GM12878 (cell line): ENCODE results near the gene ABCA2. TPM values are rescaled to one million over a fixed set of nuclear protein-coding genes. Genes with fewer than 3 reads are reported as not detected.

Experiments used
- ATAC-seq: fragments of 200-7000 bp; cut with Tn5 transposase; 3 replicates; pipeline ENCODE4 v1.9.1; 2020; ENCODE audit warnings: mild to moderate bottlenecking, moderate library complexity
- BruUV-seq: library from RNA; stranded (reverse); fragments of 400-500 nt; replicated peaks from 2 replicates; lab custom pipeline; 2021; lab: Mats Ljungman, UMichigan
- CTCF ChIA-PET: fragments of 300-600 bp; sonication (Branson Sonifier 250); formaldehyde crosslinking; extraction: SDS; loops from one replicate; lab custom pipeline; 2021; ENCODE audit warnings: inconsistent platforms; lab: Yijun Ruan, JAX
- POLR2A ChIA-PET: fragments of 350-600 bp; formaldehyde crosslinking; extraction: SDS; loops from one replicate; lab custom pipeline; 2021; ENCODE audit warnings: inconsistent platforms; lab: Charles Lee
- RAD21 ChIA-PET: fragments of 300-600 bp; sonication (Branson Sonifier 250); formaldehyde crosslinking; loops from one replicate; lab custom pipeline; 2023; ENCODE audit warnings: antibody characterized with exemption; ENCODE audit not compliant: unreplicated experiment; lab: Charles Lee
- SMC1A ChIA-PET: fragments of 300-600 bp; sonication (Branson Sonifier 250); formaldehyde crosslinking; loops from one replicate; lab custom pipeline; 2023; ENCODE audit not compliant: unreplicated experiment, uncharacterized antibody; lab: Charles Lee
- DNase-seq: peaks from one replicate; pipeline ENCODE4 v3.0.0-alpha.2; 2011; ENCODE audit warnings: low read depth, low spot score
- FAIRE-seq: peaks from 3 replicates; lab custom pipeline; 2011; peaks lifted over from hg19 to GRCh38; lab: Jason Lieb, UNC
- H2AFZ ChIP-seq: 2 replicates; pipeline ENCODE4 v1.6.0; 2011; ENCODE audit warnings: low read depth, low read length, control low read depth; ENCODE audit not compliant: control insufficient read depth
- H3K27ac ChIP-seq: 2 replicates; pipeline ENCODE4 v1.5.1; 2011; ENCODE audit warnings: control low read depth; ENCODE audit not compliant: control insufficient read depth, insufficient read depth
- H3K27me3 ChIP-seq, 2 experiments: replicated peaks in 1 of 2; 2 replicates each; pipeline versions ENCODE4 v1.6.0 to v1.6.1; 2011; ENCODE audit warnings: low read length in 1 of 2; ENCODE audit not compliant: control insufficient read depth in 2 of 2, insufficient read depth in 2 of 2
- H3K36me3 ChIP-seq, 2 experiments: 2 replicates each; pipeline ENCODE4 v1.5.1; 2011; ENCODE audit warnings: low read length in 1 of 2; ENCODE audit not compliant: control insufficient read depth in 2 of 2, insufficient read depth in 2 of 2
- H3K4me1 ChIP-seq: 2 replicates; pipeline ENCODE4 v1.6.1; 2011; ENCODE audit warnings: mild to moderate bottlenecking, low read length, moderate library complexity, mixed read lengths; ENCODE audit not compliant: control insufficient read depth, insufficient read depth
- H3K4me2 ChIP-seq: 2 replicates; pipeline ENCODE4 v1.6.0; 2011; ENCODE audit warnings: control low read depth; ENCODE audit not compliant: control insufficient read depth, insufficient read depth
- H3K4me3 ChIP-seq: fragments of 200-600 bp; sonication (generic); 2 replicates; pipeline ENCODE4 v1.5.1; 2016
- H3K79me2 ChIP-seq: 2 replicates; pipeline ENCODE4 v1.6.0; 2011; ENCODE audit warnings: low read length; ENCODE audit not compliant: control insufficient read depth, insufficient read depth
- H3K9ac ChIP-seq: 2 replicates; pipeline ENCODE4 v1.8.0; 2011; ENCODE audit warnings: low read length, control low read depth, mixed read lengths; ENCODE audit not compliant: control insufficient read depth, insufficient read depth
- H3K9me3 ChIP-seq: replicated peaks from 3 replicates; pipeline ENCODE4 v1.5.1; 2011; ENCODE audit warnings: mild to moderate bottlenecking, low read length; ENCODE audit not compliant: control insufficient read depth, insufficient read depth
- H4K20me1 ChIP-seq: 2 replicates; pipeline ENCODE4 v1.6.0; 2011; ENCODE audit not compliant: control insufficient read depth, insufficient read depth
- JUND ChIP-seq: IDR thresholded peaks from 2 replicates; pipeline ENCODE4 v1.6.1; 2012; ENCODE audit warnings: low read depth, mild to moderate bottlenecking, low read length, improper control_type of control experiment, moderate library complexity
- WGBS: methylation state at CpG from one replicate; pipeline ENCODE4 v1.1.6; 2016; ENCODE audit warnings: low lambda C conversion rate; ENCODE audit not compliant: insufficient replicate concordance, insufficient coverage; ENCODE audit errors: missing lambda C conversion rate; 5-methylcytosine and 5-hydroxymethylcytosine counted together
- in situ Hi-C: fragments of 300-500 bp; cut with MboI; formaldehyde crosslinking; loops from 9 replicates; pipeline ENCODE4 v1.14.3; 2018; ENCODE audit warnings: mixed read lengths
- intact Hi-C: fragments of 100-400 bp; cut with micrococcal nuclease; formaldehyde crosslinking; loops from one replicate; pipeline ENCODE4 v1.14.2; 2022; ENCODE audit not compliant: unreplicated experiment
- polyA plus RNA-seq, 11 experiments: library from polyadenylated mRNA; depleted of rRNA in 4 of 11; unstranded in 6 of 11; stranded (reverse) in 5 of 11; fragments of >200 nt; fragmentation: Nextera tagmentation in 4 of 11; fragmentation: Illumina TruSeq in 1 of 11; extraction: Ambion mirVana in 4 of 11; extraction: Trizol in 1 of 11; gene quantifications; 1 replicate in 1 of 11; 2 replicates in 10 of 11; pipeline versions ENCODE4 v1.2.1 to v1.2.3, GENCODE V29; 2011 to 2016; ENCODE audit warnings: inconsistent platforms in 2 of 11, missing spikeins in 2 of 11, low read depth in 1 of 11
- total RNA-seq, 4 experiments: library from RNA; depleted of rRNA in 3 of 4; stranded (reverse); fragments of >200 nt in 3 of 4; fragmentation: Illumina TruSeq in 1 of 4; extraction: Trizol in 1 of 4; gene quantifications; 2 replicates each; pipeline versions ENCODE4 v1.2.1 to v1.2.3, GENCODE V29; 2013 to 2021
- TF ChIP-seq, protein P1 (sequence below): fragments of 450-650 bp; IDR thresholded peaks from 2 replicates; pipeline ENCODE4 v1.6.1; 2017; ENCODE audit warnings: mild to moderate bottlenecking
- TF ChIP-seq, protein P2 (sequence below): fragments of 450-650 bp; IDR thresholded peaks from 2 replicates; pipeline ENCODE4 v1.6.1; 2017; ENCODE audit warnings: borderline replicate concordance

The ABCA2 gene
- total and polyA plus RNA-seq, 10 of the 15 experiments (the other 5 are each of a cell fraction or from before 2014, with no cell fraction given) = 0.13 to 2.6 (median 0.71) TPM; not detected in 2

DNA sequence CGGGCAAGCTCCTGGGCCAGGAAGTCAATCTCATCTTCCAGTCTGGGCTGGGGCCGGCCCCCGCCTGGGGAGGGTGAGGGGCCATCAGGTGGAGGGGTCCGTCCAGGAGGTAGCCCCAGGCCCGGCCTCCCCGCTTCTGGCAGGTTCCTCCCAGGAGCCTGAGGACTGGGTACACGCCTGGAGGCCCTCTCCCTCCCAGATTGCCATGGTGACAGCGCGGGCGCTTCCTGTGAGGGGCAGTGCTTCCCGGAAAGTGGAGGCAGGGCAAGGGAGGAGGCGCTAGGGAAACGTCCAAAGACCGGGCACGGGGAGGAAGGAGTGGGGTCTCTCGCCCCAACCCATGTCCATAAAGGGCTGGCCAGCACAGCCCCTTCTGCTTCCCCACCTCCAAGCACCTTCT, 13.1 kb upstream of the ABCA2 start (continued):
- TF ChIP-seq, protein P1, sequence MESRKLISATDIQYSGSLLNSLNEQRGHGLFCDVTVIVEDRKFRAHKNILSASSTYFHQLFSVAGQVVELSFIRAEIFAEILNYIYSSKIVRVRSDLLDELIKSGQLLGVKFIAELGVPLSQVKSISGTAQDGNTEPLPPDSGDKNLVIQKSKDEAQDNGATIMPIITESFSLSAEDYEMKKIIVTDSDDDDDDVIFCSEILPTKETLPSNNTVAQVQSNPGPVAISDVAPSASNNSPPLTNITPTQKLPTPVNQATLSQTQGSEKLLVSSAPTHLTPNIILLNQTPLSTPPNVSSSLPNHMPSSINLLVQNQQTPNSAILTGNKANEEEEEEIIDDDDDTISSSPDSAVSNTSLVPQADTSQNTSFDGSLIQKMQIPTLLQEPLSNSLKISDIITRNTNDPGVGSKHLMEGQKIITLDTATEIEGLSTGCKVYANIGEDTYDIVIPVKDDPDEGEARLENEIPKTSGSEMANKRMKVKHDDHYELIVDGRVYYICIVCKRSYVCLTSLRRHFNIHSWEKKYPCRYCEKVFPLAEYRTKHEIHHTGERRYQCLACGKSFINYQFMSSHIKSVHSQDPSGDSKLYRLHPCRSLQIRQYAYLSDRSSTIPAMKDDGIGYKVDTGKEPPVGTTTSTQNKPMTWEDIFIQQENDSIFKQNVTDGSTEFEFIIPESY = no peak

DNA sequence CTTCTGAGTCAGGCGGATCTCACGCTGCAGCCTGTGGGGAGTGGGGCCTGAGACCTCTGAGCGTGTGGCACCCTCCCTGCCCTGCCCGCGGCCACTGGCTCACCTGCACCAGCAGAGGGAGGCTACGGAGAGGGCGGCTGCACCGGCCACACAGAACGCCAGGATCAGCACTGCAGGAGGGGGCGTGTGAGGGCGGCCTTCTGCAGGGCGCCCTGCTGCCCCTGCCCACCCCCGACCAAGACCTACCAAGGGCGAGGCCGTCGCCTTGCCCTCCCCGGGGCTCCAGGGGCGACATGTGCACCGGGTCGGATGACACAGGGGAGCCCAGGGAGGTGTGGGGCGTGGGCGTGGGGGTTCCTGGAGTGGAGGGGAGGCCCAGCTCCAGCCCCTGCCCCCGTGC, 12.5 kb upstream of the ABCA2 start:
- in situ Hi-C loops (no loop called here), intact Hi-C loops (loop anchor here (10.0 kb wide), 1 partner anchor 184 kb away; the partner anchor contains the start of genes CYSRT1, RNF208 and RNF224)
- Histone ChIP-seq H4K20me1 (no peaks in the 10 kb centered on the region), H3K27ac (no peak overlapping the region), H3K9me3 (no peaks in the 10 kb centered on the region), H3K27me3 (peaks cover 5 to 11% of the 10 kb centered on the region in 2 experiments; a peak in 3 of 4 replicates), H3K4me1 (no peaks in the 10 kb centered on the region), H2AFZ (no peak overlapping the region), H3K79me2 (no peaks in the 10 kb centered on the region), H3K36me3 (no peaks in the 10 kb centered on the region), H3K4me3 (no peak overlapping the region), H3K9ac (no peak overlapping the region), H3K4me2 (no peak overlapping the region)
- ChIA-PET POLR2A (no interaction called here), RAD21 (no interaction called here), SMC1A (no interaction called here), CTCF (interaction anchor here (0.7 to 1.2 kb wide), 2 partner anchors 11 to 26 kb away, joined by 3 read pairs; no protein-coding TSS in a partner anchor)
- FAIRE-seq (no peak), ATAC-seq (no peak), DNase-seq (no peak)
- 54% methylated on average over 23 of the region's 23 CpGs for WGBS
- no TSS peak for BruUV-seq
- TF ChIP-seq, protein P2, sequence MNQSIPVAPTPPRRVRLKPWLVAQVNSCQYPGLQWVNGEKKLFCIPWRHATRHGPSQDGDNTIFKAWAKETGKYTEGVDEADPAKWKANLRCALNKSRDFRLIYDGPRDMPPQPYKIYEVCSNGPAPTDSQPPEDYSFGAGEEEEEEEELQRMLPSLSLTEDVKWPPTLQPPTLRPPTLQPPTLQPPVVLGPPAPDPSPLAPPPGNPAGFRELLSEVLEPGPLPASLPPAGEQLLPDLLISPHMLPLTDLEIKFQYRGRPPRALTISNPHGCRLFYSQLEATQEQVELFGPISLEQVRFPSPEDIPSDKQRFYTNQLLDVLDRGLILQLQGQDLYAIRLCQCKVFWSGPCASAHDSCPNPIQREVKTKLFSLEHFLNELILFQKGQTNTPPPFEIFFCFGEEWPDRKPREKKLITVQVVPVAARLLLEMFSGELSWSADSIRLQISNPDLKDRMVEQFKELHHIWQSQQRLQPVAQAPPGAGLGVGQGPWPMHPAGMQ = no peak
- no peak for TF ChIP-seq JUND
- TF ChIP-seq, protein P1 = no peak
